ENCODE results near the gene WDR27.

- no peak for TF ChIP-seq ZSCAN30 (tag by site-specific recombination; IDR thresholded peaks at IDR 0.05)
- no peak for TF ChIP-seq CTCF (tag by site-specific recombination; IDR thresholded peaks at IDR 0.05)
- TF ChIP-seq ZNF513 (tag by site-specific recombination; IDR thresholded peaks at IDR 0.05), result no peak
- TF ChIP-seq ZNF114 (tag by site-specific recombination; IDR thresholded peaks at IDR 0.05), result no peak
- no peak for TF ChIP-seq ZNF830 (tag by site-specific recombination; IDR thresholded peaks at IDR 0.05; ENCODE audit: low read depth)
- no peak for TF ChIP-seq ZNF274 (IDR thresholded peaks at IDR 0.05; ENCODE audit: low read length)
- TF ChIP-seq ZNF274 (tag by site-specific recombination; IDR thresholded peaks at IDR 0.05; ENCODE audit: borderline replicate concordance), result no peak
- no peak for TF ChIP-seq ZNF510 (tag by site-specific recombination; IDR thresholded peaks at IDR 0.05; ENCODE audit: insufficient replicate concordance)
- no peak for TF ChIP-seq KLF9 (tag by site-specific recombination; IDR thresholded peaks at IDR 0.05; ENCODE audit: low read depth)
- TF ChIP-seq ZNF391 (tag by site-specific recombination; IDR thresholded peaks at IDR 0.05; ENCODE audit: borderline replicate concordance, low read depth), result no peak
- no peak for TF ChIP-seq ZFHX2 (tag by site-specific recombination; conservative IDR thresholded peaks at IDR 0.05)
- TF ChIP-seq ZNF768 (tag by site-specific recombination; IDR thresholded peaks at IDR 0.05), result no peak
These were observed 221.9 kb downstream of the WDR27 start for GRCh38 chr6:169479783-169480495.

All from HEK293 (cell line).